ENCODE measurements around the gene RNF130. TPM values are rescaled to one million over a fixed set of nuclear protein-coding genes. Genes with fewer than 3 reads are reported as not detected.

Gene RNF130
- total and polyA plus RNA-seq, 4 donors: 24.9 to 93.1 (median 51.4) TPM

DNA sequence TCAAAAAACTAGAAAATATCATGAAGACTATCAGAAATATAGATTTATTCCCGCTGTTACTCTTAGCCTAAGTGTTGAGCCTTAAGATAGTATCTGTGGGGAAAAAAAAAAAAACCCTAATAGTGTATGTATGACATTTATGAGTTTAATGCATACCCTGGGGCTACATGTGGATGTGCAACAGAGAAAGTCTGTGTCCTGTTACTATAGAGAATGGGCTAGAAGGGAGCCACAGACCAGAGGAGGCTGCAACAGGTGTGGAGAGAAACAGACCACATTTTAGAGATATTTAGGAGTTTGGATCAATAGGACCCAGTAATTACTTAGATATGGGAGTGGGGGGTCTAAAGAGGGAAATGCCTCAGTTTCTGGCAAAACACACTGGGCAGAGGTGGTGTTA is 15.4 kb downstream of the RNF130 start:
- no peak for DNase-seq (ENCODE audit: low spot score)
- TF ChIP-seq RAD21 (IDR thresholded peaks at IDR 0.05) (no peak), ZBTB33 (IDR thresholded peaks at IDR 0.05) (no peak), YY1 (IDR thresholded peaks at IDR 0.05) (no peak), EGR1 (IDR thresholded peaks at IDR 0.05; ENCODE audit: low read depth in 2 of 2) (no peak), HNF4G (IDR thresholded peaks at IDR 0.05) (no peak), HNF4A (conservative IDR thresholded peaks at IDR 0.05) (no peak), RXRA (IDR thresholded peaks at IDR 0.05) (no peak), GABPA (IDR thresholded peaks at IDR 0.05 in 1 of 2, conservative IDR thresholded peaks at IDR 0.05 in 1 of 2) (no peak), SP1 (IDR thresholded peaks at IDR 0.05) (no peak), TAF1 (conservative IDR thresholded peaks at IDR 0.05) (no peak), NR2F2 (IDR thresholded peaks at IDR 0.05) (no peak), JUND (IDR thresholded peaks at IDR 0.05) (no peak)
- TF ChIP-seq, protein P1, sequence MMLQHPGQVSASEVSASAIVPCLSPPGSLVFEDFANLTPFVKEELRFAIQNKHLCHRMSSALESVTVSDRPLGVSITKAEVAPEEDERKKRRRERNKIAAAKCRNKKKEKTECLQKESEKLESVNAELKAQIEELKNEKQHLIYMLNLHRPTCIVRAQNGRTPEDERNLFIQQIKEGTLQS (IDR thresholded peaks at IDR 0.05): no peak
- TF ChIP-seq, protein P2, sequence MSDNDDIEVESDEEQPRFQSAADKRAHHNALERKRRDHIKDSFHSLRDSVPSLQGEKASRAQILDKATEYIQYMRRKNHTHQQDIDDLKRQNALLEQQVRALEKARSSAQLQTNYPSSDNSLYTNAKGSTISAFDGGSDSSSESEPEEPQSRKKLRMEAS (IDR thresholded peaks at IDR 0.05): no peak
- TF ChIP-seq, protein P3, sequence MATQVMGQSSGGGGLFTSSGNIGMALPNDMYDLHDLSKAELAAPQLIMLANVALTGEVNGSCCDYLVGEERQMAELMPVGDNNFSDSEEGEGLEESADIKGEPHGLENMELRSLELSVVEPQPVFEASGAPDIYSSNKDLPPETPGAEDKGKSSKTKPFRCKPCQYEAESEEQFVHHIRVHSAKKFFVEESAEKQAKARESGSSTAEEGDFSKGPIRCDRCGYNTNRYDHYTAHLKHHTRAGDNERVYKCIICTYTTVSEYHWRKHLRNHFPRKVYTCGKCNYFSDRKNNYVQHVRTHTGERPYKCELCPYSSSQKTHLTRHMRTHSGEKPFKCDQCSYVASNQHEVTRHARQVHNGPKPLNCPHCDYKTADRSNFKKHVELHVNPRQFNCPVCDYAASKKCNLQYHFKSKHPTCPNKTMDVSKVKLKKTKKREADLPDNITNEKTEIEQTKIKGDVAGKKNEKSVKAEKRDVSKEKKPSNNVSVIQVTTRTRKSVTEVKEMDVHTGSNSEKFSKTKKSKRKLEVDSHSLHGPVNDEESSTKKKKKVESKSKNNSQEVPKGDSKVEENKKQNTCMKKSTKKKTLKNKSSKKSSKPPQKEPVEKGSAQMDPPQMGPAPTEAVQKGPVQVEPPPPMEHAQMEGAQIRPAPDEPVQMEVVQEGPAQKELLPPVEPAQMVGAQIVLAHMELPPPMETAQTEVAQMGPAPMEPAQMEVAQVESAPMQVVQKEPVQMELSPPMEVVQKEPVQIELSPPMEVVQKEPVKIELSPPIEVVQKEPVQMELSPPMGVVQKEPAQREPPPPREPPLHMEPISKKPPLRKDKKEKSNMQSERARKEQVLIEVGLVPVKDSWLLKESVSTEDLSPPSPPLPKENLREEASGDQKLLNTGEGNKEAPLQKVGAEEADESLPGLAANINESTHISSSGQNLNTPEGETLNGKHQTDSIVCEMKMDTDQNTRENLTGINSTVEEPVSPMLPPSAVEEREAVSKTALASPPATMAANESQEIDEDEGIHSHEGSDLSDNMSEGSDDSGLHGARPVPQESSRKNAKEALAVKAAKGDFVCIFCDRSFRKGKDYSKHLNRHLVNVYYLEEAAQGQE (IDR thresholded peaks at IDR 0.05): no peak
- TF ChIP-seq, protein P4, sequence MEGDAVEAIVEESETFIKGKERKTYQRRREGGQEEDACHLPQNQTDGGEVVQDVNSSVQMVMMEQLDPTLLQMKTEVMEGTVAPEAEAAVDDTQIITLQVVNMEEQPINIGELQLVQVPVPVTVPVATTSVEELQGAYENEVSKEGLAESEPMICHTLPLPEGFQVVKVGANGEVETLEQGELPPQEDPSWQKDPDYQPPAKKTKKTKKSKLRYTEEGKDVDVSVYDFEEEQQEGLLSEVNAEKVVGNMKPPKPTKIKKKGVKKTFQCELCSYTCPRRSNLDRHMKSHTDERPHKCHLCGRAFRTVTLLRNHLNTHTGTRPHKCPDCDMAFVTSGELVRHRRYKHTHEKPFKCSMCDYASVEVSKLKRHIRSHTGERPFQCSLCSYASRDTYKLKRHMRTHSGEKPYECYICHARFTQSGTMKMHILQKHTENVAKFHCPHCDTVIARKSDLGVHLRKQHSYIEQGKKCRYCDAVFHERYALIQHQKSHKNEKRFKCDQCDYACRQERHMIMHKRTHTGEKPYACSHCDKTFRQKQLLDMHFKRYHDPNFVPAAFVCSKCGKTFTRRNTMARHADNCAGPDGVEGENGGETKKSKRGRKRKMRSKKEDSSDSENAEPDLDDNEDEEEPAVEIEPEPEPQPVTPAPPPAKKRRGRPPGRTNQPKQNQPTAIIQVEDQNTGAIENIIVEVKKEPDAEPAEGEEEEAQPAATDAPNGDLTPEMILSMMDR (IDR thresholded peaks at IDR 0.05; ENCODE audit: low read depth, low read length, missing input control): no peak
- Histone ChIP-seq H3K4me3 (ENCODE audit: low read depth in 1 of 3, low read length in 3 of 3) (no peak overlapping the region), H3K27ac (ENCODE audit: low read depth in 1 of 2, low read length in 2 of 2) (no peak overlapping the region), H3K27me3 (ENCODE audit: control insufficient read depth in 4 of 4, insufficient read depth in 4 of 4, low read length in 3 of 4) (no peaks in the 10 kb centered on the region), H3K4me1 (ENCODE audit: control insufficient read depth in 4 of 4, insufficient read depth in 4 of 4, low read length in 3 of 4) (no peaks in the 10 kb centered on the region), H3K9ac (ENCODE audit: low read depth in 1 of 2, low read length in 2 of 2) (no peak overlapping the region), H3K9me3 (ENCODE audit: control insufficient read depth in 4 of 4, low read length in 3 of 4) (no peaks in the 10 kb centered on the region), H3K36me3 (ENCODE audit: control insufficient read depth in 4 of 4, insufficient read depth in 3 of 4, low read depth in 1 of 4, low read length in 3 of 4) (no peaks in the 10 kb centered on the region)
- 99% methylated on average over 1 of the region's 1 CpG for WGBS

- Histone ChIP-seq H3K9ac (ENCODE audit: low read depth in 1 of 2, low read length in 2 of 2) (no peak overlapping the region), H3K27me3 (ENCODE audit: control insufficient read depth in 4 of 4, insufficient read depth in 4 of 4, low read length in 3 of 4) (no peaks in the 10 kb centered on the region), H3K4me3 (ENCODE audit: low read depth in 1 of 3, low read length in 3 of 3) (no peak overlapping the region), H3K27ac (ENCODE audit: low read depth in 1 of 2, low read length in 2 of 2) (no peak overlapping the region), H3K9me3 (ENCODE audit: control insufficient read depth in 4 of 4, low read length in 3 of 4) (no peaks in the 10 kb centered on the region), H3K4me1 (ENCODE audit: control insufficient read depth in 4 of 4, insufficient read depth in 4 of 4, low read length in 3 of 4) (peaks cover 0 to 14% (median 13%) of the 10 kb centered on the region in 4 donors), H3K36me3 (ENCODE audit: control insufficient read depth in 4 of 4, insufficient read depth in 3 of 4, low read depth in 1 of 4, low read length in 3 of 4) (no peaks in the 10 kb centered on the region)
- WGBS: 95% methylated on average over 6 of the region's 6 CpGs
- no peak for DNase-seq (ENCODE audit: low spot score)
- no peak for TF ChIP-seq JUND (IDR thresholded peaks at IDR 0.05)
- TF ChIP-seq ZBTB33 (IDR thresholded peaks at IDR 0.05): no peak
- TF ChIP-seq HNF4A (conservative IDR thresholded peaks at IDR 0.05): no peak
Measured at GRCh38 chr5:180054226-180054625, 17.3 kb downstream of the RNF130 start.
